ENCODE measurements around the gene PTPRG. TPM values are rescaled to one million over a fixed set of nuclear protein-coding genes. Genes with fewer than 3 reads are reported as not detected.

PTPRG gene
- total and polyA plus RNA-seq, 10 of the 15 experiments (the other 5 are each of a cell fraction or from before 2014, with no cell fraction given): 0.29 to 20.7 (median 1.4) TPM

GRCh38 chr3:61960976-61961375, 399.6 kb downstream of the PTPRG start:
- intact Hi-C loops (cut with micrococcal nuclease; ENCODE audit: unreplicated experiment): no loop called here
- Histone ChIP-seq H3K27me3 (replicated peaks in 1 of 2; ENCODE audit: control insufficient read depth in 2 of 2, insufficient read depth in 2 of 2, low read length in 1 of 2) (no peaks in the 10 kb centered on the region), H3K4me1 (ENCODE audit: control insufficient read depth, insufficient read depth, low read length) (no peaks in the 10 kb centered on the region), H2AFZ (ENCODE audit: control insufficient read depth, low read depth, low read length) (no peak overlapping the region), H3K27ac (ENCODE audit: control insufficient read depth, insufficient read depth) (no peak overlapping the region), H3K4me2 (ENCODE audit: control insufficient read depth, insufficient read depth) (no peak overlapping the region), H3K36me3 (ENCODE audit: control insufficient read depth in 2 of 2, insufficient read depth in 2 of 2, low read length in 1 of 2) (no peaks in the 10 kb centered on the region), H4K20me1 (ENCODE audit: control insufficient read depth, insufficient read depth) (no peaks in the 10 kb centered on the region), H3K9ac (ENCODE audit: control insufficient read depth, insufficient read depth, low read length) (no peak overlapping the region), H3K4me3 (no peak overlapping the region), H3K79me2 (ENCODE audit: control insufficient read depth, insufficient read depth, low read length) (no peaks in the 10 kb centered on the region), H3K9me3 (replicated peaks; ENCODE audit: control insufficient read depth, insufficient read depth, low read length) (no peaks in the 10 kb centered on the region)
- ATAC-seq (no peak), FAIRE-seq (no peak), DNase-seq (ENCODE audit: low read depth, low spot score) (no peak)
- POLR2A ChIA-PET: interaction anchor here (1.3 kb wide), 1 partner anchor 14 kb away, joined by 5 read pairs; no protein-coding TSS in a partner anchor
- TF ChIP-seq CUX1 (IDR thresholded peaks at IDR 0.05; ENCODE audit: insufficient replicate concordance, low read depth, low read length) (no peak), CBX3 (IDR thresholded peaks at IDR 0.05; ENCODE audit: borderline replicate concordance, low read depth) (no peak), DPF2 (IDR thresholded peaks at IDR 0.05) (no peak), EED (IDR thresholded peaks at IDR 0.05; ENCODE audit: low read depth) (no peak), ZBED1 (IDR thresholded peaks at IDR 0.05; ENCODE audit: borderline replicate concordance) (no peak), ZSCAN29 (IDR thresholded peaks at IDR 0.05) (no peak), RB1 (IDR thresholded peaks at IDR 0.05; ENCODE audit: borderline replicate concordance) (no peak), RAD51 (IDR thresholded peaks at IDR 0.05) (no peak), NR2F1 (conservative IDR thresholded peaks at IDR 0.05) (no peak), RUNX3 (IDR thresholded peaks at IDR 0.05; ENCODE audit: low read length) (no peak)
- BruUV-seq (replicated peaks): no TSS peak
- CTCF ChIA-PET: interaction anchor here (0.9 to 1.6 kb wide), 2 partner anchors 24 to 34 kb away, joined by 3 read pairs; no protein-coding TSS in a partner anchor
- SMC1A ChIA-PET (ENCODE audit: uncharacterized antibody, unreplicated experiment): interaction anchor here (1.3 to 2.0 kb wide), 2 partner anchors 10 to 17 kb away, joined by 4 to 5 read pairs; no protein-coding TSS in a partner anchor
- RAD21 ChIA-PET (ENCODE audit: unreplicated experiment): interaction anchor here (0.6 to 1.0 kb wide), 2 partner anchors 13 to 16 kb away, joined by 3 to 4 read pairs; no protein-coding TSS in a partner anchor
- in situ Hi-C loops (cut with MboI): no loop called here
